ENCODE measurements around the gene UNC13D.

UNC13D gene

GRCh38 chr17:75803883-75804282 is 40.3 kb downstream of the UNC13D start:
- DNase-seq (ENCODE audit: low read depth), result no peak
- no peak for TF ChIP-seq CTCF (IDR thresholded peaks at IDR 0.05; ENCODE audit: insufficient read depth, low read depth, low read length, missing control alignments)
- no peak overlapping the region for H3K4me3 ChIP-seq (ENCODE audit: low read length)

GRCh38 chr17:75799402-75799801 is 44.8 kb downstream of the UNC13D start:
- no peak overlapping the region for H3K4me3 ChIP-seq (ENCODE audit: low read length)
- no peak for DNase-seq (ENCODE audit: low read depth)
- TF ChIP-seq CTCF (IDR thresholded peaks at IDR 0.05; ENCODE audit: insufficient read depth, low read depth, low read length, missing control alignments), result no peak

- no peak for TF ChIP-seq CTCF (IDR thresholded peaks at IDR 0.05; ENCODE audit: insufficient read depth, low read depth, low read length, missing control alignments)
- no peak for DNase-seq (ENCODE audit: low read depth)
- no peak overlapping the region for H3K4me3 ChIP-seq (ENCODE audit: low read length)
These were observed 48.2 kb downstream of the UNC13D start for GRCh38 chr17:75795820-75796607.

GRCh38 chr17:75793460-75793859 is 50.7 kb downstream of the UNC13D start:
- DNase-seq (ENCODE audit: low read depth), result no peak
- no peak overlapping the region for H3K4me3 ChIP-seq (ENCODE audit: low read length)
- no peak for TF ChIP-seq CTCF (IDR thresholded peaks at IDR 0.05; ENCODE audit: insufficient read depth, low read depth, low read length, missing control alignments)

- no peak for TF ChIP-seq CTCF (IDR thresholded peaks at IDR 0.05; ENCODE audit: insufficient read depth, low read depth, low read length, missing control alignments)
- no peak overlapping the region for H3K4me3 ChIP-seq (ENCODE audit: low read length)
These were observed 53.0 kb downstream of the UNC13D start for GRCh38 chr17:75791254-75791653.

GRCh38 chr17:75785016-75785890 is 59.0 kb downstream of the UNC13D start:
- peak overlapping the region; percentile 71 for H3K4me3 ChIP-seq (ENCODE audit: low read length)
- no peak for TF ChIP-seq CTCF (IDR thresholded peaks at IDR 0.05; ENCODE audit: insufficient read depth, low read depth, low read length, missing control alignments)
- peak; percentile 93 for DNase-seq (ENCODE audit: low read depth)

More at GRCh38 chr17:75791254-75791653, 53.0 kb downstream of the UNC13D start:
- DNase-seq (ENCODE audit: low read depth), result no peak

Measured in epithelial cell of esophagus (primary cell).